HEK293 (cell line): ENCODE results near the gene UNK.
A peak's percentile ranks its signal among the peaks of the same experiment; 100 is the strongest.

Source experiments
- BCL11A ChIP-seq: fragments of 450-650 bp; formaldehyde crosslinking; IDR thresholded peaks from 2 replicates; pipeline ENCODE4 v1.5.1; 2016; ENCODE audit warnings: low read depth, missing biosample characterization, missing genetic modification characterization
- GFI1B ChIP-seq: fragments of 450-650 bp; formaldehyde crosslinking; IDR thresholded peaks from 2 replicates; pipeline ENCODE4 v1.5.1; 2016; ENCODE audit warnings: missing biosample characterization, missing genetic modification characterization
- GLIS1 ChIP-seq: fragments of 450-650 bp; formaldehyde crosslinking; IDR thresholded peaks from 2 replicates; pipeline ENCODE4 v1.5.1; 2016; ENCODE audit warnings: missing biosample characterization, missing genetic modification characterization
- HOXC10 ChIP-seq: sonication (generic); formaldehyde crosslinking; IDR thresholded peaks from 2 replicates; pipeline ENCODE4 v1.8.1; 2023; ENCODE audit warnings: mild to moderate bottlenecking, missing genetic modification reagents
- KLF10 ChIP-seq: fragments of 450-650 bp; IDR thresholded peaks from 2 replicates; pipeline ENCODE4 v1.5.1; 2018; ENCODE audit warnings: missing biosample characterization, mild to moderate bottlenecking, missing genetic modification characterization
- KLF7 ChIP-seq: fragments of 450-650 bp; formaldehyde crosslinking; IDR thresholded peaks from 2 replicates; pipeline ENCODE4 v1.5.1; 2016; ENCODE audit warnings: missing biosample characterization, missing genetic modification characterization, borderline replicate concordance
- KLF9 ChIP-seq: fragments of 450-650 bp; formaldehyde crosslinking; IDR thresholded peaks from 2 replicates; pipeline ENCODE4 v1.5.1; 2016; ENCODE audit warnings: missing biosample characterization, missing genetic modification characterization, low read depth
- MZF1 ChIP-seq: fragments of 450-650 bp; formaldehyde crosslinking; IDR thresholded peaks from 2 replicates; pipeline ENCODE4 v1.5.1; 2017; ENCODE audit warnings: missing biosample characterization, missing genetic modification characterization, borderline replicate concordance
- SALL2 ChIP-seq: fragments of 450-650 bp; formaldehyde crosslinking; IDR thresholded peaks from 2 replicates; pipeline ENCODE4 v1.5.0; 2017; ENCODE audit warnings: missing biosample characterization, mild to moderate bottlenecking, missing genetic modification characterization, borderline replicate concordance
- ZBTB17 ChIP-seq: fragments of 450-650 bp; formaldehyde crosslinking; IDR thresholded peaks from 2 replicates; pipeline ENCODE4 v1.5.1; 2016; ENCODE audit warnings: missing biosample characterization, missing genetic modification characterization
- ZBTB48 ChIP-seq: fragments of 450-650 bp; formaldehyde crosslinking; IDR thresholded peaks from 2 replicates; pipeline ENCODE4 v1.5.1; 2016; ENCODE audit warnings: missing biosample characterization, missing genetic modification characterization
- ZEB2 ChIP-seq: fragments of 450-650 bp; formaldehyde crosslinking; IDR thresholded peaks from 2 replicates; pipeline ENCODE4 v1.5.1; 2016; ENCODE audit warnings: missing biosample characterization, missing genetic modification characterization
- ZFP37 ChIP-seq: fragments of 450-650 bp; formaldehyde crosslinking; IDR thresholded peaks from 2 replicates; pipeline ENCODE4 v1.5.1; 2016; ENCODE audit warnings: missing biosample characterization, missing genetic modification characterization
- ZNF155 ChIP-seq: fragments of 450-650 bp; formaldehyde crosslinking; IDR thresholded peaks from 2 replicates; pipeline ENCODE4 v1.5.1; 2016; ENCODE audit warnings: missing biosample characterization, missing genetic modification characterization
- ZNF2 ChIP-seq: fragments of 450-650 bp; formaldehyde crosslinking; IDR thresholded peaks from 2 replicates; pipeline ENCODE4 v1.5.1; 2016; ENCODE audit warnings: missing biosample characterization, missing genetic modification characterization
- ZNF223 ChIP-seq: fragments of 450-650 bp; formaldehyde crosslinking; IDR thresholded peaks from 2 replicates; pipeline ENCODE4 v1.5.1; 2016; ENCODE audit warnings: missing biosample characterization, missing genetic modification characterization
- ZNF311 ChIP-seq: fragments of 450-650 bp; formaldehyde crosslinking; IDR thresholded peaks from 2 replicates; pipeline ENCODE4 v1.5.1; 2017; ENCODE audit warnings: missing biosample characterization, missing genetic modification characterization, borderline replicate concordance
- ZNF350 ChIP-seq: fragments of 450-650 bp; formaldehyde crosslinking; IDR thresholded peaks from 2 replicates; pipeline ENCODE4 v1.5.0; 2017; ENCODE audit warnings: missing biosample characterization, mild to moderate bottlenecking, missing genetic modification characterization
- ZNF433 ChIP-seq: fragments of 450-650 bp; formaldehyde crosslinking; IDR thresholded peaks from 2 replicates; pipeline ENCODE4 v1.5.1; 2016; ENCODE audit warnings: missing biosample characterization, missing genetic modification characterization, low read depth
- ZNF561 ChIP-seq: fragments of 450-650 bp; IDR thresholded peaks from 2 replicates; pipeline ENCODE4 v1.5.1; 2018; ENCODE audit warnings: missing biosample characterization, missing genetic modification characterization, borderline replicate concordance
- ZNF610 ChIP-seq: fragments of 450-650 bp; formaldehyde crosslinking; IDR thresholded peaks from 2 replicates; pipeline ENCODE4 v1.5.1; 2016; ENCODE audit warnings: missing biosample characterization, missing genetic modification characterization, borderline replicate concordance
- ZNF629 ChIP-seq: fragments of 450-650 bp; formaldehyde crosslinking; IDR thresholded peaks from 2 replicates; pipeline ENCODE4 v1.5.1; 2017; ENCODE audit warnings: missing biosample characterization, missing genetic modification characterization
- ZNF658 ChIP-seq: fragments of 450-650 bp; formaldehyde crosslinking; IDR thresholded peaks from 2 replicates; pipeline ENCODE4; 2016; ENCODE audit warnings: missing biosample characterization, missing genetic modification characterization
- ZNF776 ChIP-seq: fragments of 450-650 bp; formaldehyde crosslinking; IDR thresholded peaks from 2 replicates; pipeline ENCODE4 v1.5.0; 2017; ENCODE audit warnings: missing biosample characterization, missing genetic modification characterization, borderline replicate concordance
- ZNF791 ChIP-seq: fragments of 450-650 bp; formaldehyde crosslinking; IDR thresholded peaks from 2 replicates; pipeline ENCODE4 v1.5.1; 2016; ENCODE audit warnings: missing biosample characterization, missing genetic modification characterization
- ZSCAN16 ChIP-seq: fragments of 450-650 bp; formaldehyde crosslinking; IDR thresholded peaks from 2 replicates; pipeline ENCODE4 v1.5.1; 2016; ENCODE audit warnings: missing biosample characterization, missing genetic modification characterization
- ZSCAN23 ChIP-seq: fragments of 450-650 bp; formaldehyde crosslinking; IDR thresholded peaks from 2 replicates; pipeline ENCODE4 v1.5.1; 2016; ENCODE audit warnings: missing biosample characterization, missing genetic modification characterization
- ZSCAN30 ChIP-seq: fragments of 450-650 bp; IDR thresholded peaks from 2 replicates; pipeline ENCODE4 v1.5.1; 2018; ENCODE audit warnings: missing biosample characterization, mild to moderate bottlenecking, missing genetic modification characterization, moderate library complexity
- ZXDB ChIP-seq: fragments of 450-650 bp; formaldehyde crosslinking; IDR thresholded peaks from 2 replicates; pipeline ENCODE4 v1.5.1; 2016; ENCODE audit warnings: missing biosample characterization, missing genetic modification characterization
- TF ChIP-seq, protein P1 (sequence below): fragments of 450-650 bp; formaldehyde crosslinking; IDR thresholded peaks from 2 replicates; pipeline ENCODE4 v1.5.1; 2016; ENCODE audit warnings: missing biosample characterization, missing genetic modification characterization
- TF ChIP-seq, protein P2 (sequence below): fragments of 450-650 bp; formaldehyde crosslinking; IDR thresholded peaks from 2 replicates; pipeline ENCODE4 v1.5.1; 2016; ENCODE audit warnings: missing biosample characterization, missing genetic modification characterization
- TF ChIP-seq, protein P3 (sequence below): fragments of 450-650 bp; formaldehyde crosslinking; IDR thresholded peaks from 2 replicates; pipeline ENCODE4 v1.5.1; 2016; ENCODE audit warnings: missing biosample characterization, missing genetic modification characterization, low read depth
- TF ChIP-seq, protein P4 (sequence below): fragments of 450-650 bp; formaldehyde crosslinking; IDR thresholded peaks from 2 replicates; pipeline ENCODE4 v1.5.1; 2016; ENCODE audit warnings: missing biosample characterization, missing genetic modification characterization
- TF ChIP-seq, protein P5 (sequence below): fragments of 450-650 bp; formaldehyde crosslinking; IDR thresholded peaks from 2 replicates; pipeline ENCODE4 v1.5.1; 2016; ENCODE audit warnings: missing biosample characterization, missing genetic modification characterization
- TF ChIP-seq, protein P6 (sequence below): fragments of 450-650 bp; formaldehyde crosslinking; IDR thresholded peaks from 2 replicates; pipeline ENCODE4 v1.5.1; 2016; ENCODE audit warnings: missing biosample characterization, missing genetic modification characterization

UNK gene

DNA sequence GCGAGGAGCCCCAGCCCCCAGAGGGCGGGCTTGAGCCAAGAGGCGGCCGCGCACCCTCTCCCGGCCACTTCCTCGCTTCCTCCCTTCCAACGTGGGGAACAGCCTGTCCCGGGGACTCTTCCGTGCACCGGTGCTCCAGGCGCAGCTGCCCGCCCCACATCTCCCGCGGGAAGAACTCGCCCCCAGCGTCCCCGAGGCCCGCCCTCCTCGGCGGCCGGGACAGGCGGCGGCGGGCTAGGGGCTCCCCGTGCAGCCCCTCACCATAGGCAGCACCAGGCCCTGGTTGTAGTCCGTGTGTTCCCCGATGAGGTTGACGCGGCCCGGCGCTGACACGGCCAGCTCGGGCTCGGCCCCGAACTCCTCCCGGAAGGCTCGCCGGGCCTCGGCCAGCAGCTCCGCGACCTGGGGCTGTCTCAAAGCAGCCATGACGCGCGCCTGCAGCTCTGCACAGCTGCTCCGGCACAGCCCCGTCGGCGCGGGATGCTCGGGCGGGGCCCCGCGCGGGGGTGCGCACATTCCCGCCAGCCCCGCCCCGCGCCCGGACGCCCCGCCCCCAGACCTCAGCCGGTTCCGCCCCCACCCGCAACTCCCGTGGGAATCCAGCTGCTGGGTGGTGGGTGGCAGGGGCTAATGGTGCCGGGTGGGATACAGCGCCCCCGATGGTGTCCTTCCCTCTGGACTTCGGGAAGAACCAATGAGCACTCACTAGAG lies 19.7 kb upstream of the UNK start, which contains the start of gene GALK1 (continued):
- TF ChIP-seq ZNF223 (tag by site-specific recombination) (no peak), ZSCAN30 (tag by site-specific recombination) (peak; percentile 22; the same call in 1 of the 2 replicates), ZEB2 (peak; percentile 63; the same call in 1 of the 2 replicates), ZNF561 (tag by site-specific recombination) (peak; percentile 65; the same call in 1 of the 2 replicates), ZNF776 (tag by site-specific recombination) (no peak), ZFP37 (tag by site-specific recombination) (no peak), KLF9 (tag by site-specific recombination) (no peak; the same call in 1 of the 2 replicates), ZNF2 (tag by site-specific recombination) (peak; percentile 74), SALL2 (tag by site-specific recombination) (no peak), ZXDB (no peak), ZNF629 (tag by site-specific recombination) (no peak), KLF7 (tag by site-specific recombination) (no peak), ZNF311 (tag by site-specific recombination) (no peak), BCL11A (no peak), ZBTB17 (tag by site-specific recombination) (peak; percentile 96), ZSCAN16 (tag by site-specific recombination) (no peak), ZNF791 (no peak), ZNF610 (no peak), GLIS1 (tag by site-specific recombination) (peak; percentile 15; the same call in 1 of the 2 replicates), ZSCAN23 (no peak), ZNF658 (no peak), ZNF433 (tag by site-specific recombination) (no peak), ZNF155 (tag by site-specific recombination) (no peak), GFI1B (tag by site-specific recombination) (no peak), ZNF350 (tag by site-specific recombination) (no peak), KLF10 (tag by site-specific recombination) (peak; percentile 30; the same call in 1 of the 2 replicates), MZF1 (tag by site-specific recombination) (no peak), ZBTB48 (peak; percentile 65; the same call in 1 of the 2 replicates), HOXC10 (no peak)
- TF ChIP-seq, protein P1, sequence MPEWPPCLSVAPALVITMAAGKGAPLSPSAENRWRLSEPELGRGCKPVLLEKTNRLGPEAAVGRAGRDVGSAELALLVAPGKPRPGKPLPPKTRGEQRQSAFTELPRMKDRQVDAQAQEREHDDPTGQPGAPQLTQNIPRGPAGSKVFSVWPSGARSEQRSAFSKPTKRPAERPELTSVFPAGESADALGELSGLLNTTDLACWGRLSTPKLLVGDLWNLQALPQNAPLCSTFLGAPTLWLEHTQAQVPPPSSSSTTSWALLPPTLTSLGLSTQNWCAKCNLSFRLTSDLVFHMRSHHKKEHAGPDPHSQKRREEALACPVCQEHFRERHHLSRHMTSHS (tag by site-specific recombination) = no peak
- TF ChIP-seq, protein P2, sequence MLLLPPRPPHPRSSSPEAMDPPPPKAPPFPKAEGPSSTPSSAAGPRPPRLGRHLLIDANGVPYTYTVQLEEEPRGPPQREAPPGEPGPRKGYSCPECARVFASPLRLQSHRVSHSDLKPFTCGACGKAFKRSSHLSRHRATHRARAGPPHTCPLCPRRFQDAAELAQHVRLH (tag by site-specific recombination) = no peak
- TF ChIP-seq, protein P3, sequence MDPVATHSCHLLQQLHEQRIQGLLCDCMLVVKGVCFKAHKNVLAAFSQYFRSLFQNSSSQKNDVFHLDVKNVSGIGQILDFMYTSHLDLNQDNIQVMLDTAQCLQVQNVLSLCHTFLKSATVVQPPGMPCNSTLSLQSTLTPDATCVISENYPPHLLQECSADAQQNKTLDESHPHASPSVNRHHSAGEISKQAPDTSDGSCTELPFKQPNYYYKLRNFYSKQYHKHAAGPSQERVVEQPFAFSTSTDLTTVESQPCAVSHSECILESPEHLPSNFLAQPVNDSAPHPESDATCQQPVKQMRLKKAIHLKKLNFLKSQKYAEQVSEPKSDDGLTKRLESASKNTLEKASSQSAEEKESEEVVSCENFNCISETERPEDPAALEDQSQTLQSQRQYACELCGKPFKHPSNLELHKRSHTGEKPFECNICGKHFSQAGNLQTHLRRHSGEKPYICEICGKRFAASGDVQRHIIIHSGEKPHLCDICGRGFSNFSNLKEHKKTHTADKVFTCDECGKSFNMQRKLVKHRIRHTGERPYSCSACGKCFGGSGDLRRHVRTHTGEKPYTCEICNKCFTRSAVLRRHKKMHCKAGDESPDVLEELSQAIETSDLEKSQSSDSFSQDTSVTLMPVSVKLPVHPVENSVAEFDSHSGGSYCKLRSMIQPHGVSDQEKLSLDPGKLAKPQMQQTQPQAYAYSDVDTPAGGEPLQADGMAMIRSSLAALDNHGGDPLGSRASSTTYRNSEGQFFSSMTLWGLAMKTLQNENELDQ (tag by site-specific recombination) = no peak
- TF ChIP-seq, protein P4, sequence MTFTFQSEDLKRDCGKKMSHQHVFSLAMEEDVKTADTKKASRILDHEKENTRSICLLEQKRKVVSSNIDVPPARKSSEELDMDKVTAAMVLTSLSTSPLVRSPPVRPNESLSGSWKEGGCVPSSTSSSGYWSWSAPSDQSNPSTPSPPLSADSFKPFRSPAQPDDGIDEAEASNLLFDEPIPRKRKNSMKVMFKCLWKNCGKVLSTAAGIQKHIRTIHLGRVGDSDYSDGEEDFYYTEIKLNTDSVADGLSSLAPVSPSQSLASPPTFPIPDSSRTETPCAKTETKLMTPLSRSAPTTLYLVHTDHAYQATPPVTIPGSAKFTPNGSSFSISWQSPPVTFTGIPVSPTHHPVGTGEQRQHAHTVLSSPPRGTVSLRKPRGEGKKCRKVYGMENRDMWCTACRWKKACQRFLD = no peak
- TF ChIP-seq, protein P5, sequence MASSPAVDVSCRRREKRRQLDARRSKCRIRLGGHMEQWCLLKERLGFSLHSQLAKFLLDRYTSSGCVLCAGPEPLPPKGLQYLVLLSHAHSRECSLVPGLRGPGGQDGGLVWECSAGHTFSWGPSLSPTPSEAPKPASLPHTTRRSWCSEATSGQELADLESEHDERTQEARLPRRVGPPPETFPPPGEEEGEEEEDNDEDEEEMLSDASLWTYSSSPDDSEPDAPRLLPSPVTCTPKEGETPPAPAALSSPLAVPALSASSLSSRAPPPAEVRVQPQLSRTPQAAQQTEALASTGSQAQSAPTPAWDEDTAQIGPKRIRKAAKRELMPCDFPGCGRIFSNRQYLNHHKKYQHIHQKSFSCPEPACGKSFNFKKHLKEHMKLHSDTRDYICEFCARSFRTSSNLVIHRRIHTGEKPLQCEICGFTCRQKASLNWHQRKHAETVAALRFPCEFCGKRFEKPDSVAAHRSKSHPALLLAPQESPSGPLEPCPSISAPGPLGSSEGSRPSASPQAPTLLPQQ (tag by site-specific recombination) = no peak
- TF ChIP-seq, protein P6, sequence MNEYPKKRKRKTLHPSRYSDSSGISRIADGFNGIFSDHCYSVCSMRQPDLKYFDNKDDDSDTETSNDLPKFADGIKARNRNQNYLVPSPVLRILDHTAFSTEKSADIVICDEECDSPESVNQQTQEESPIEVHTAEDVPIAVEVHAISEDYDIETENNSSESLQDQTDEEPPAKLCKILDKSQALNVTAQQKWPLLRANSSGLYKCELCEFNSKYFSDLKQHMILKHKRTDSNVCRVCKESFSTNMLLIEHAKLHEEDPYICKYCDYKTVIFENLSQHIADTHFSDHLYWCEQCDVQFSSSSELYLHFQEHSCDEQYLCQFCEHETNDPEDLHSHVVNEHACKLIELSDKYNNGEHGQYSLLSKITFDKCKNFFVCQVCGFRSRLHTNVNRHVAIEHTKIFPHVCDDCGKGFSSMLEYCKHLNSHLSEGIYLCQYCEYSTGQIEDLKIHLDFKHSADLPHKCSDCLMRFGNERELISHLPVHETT (tag by site-specific recombination) = no peak
